RCC 7860 (cell line): ENCODE measurements around the gene ZNRF3.
"Not testable (repeated sequence)": the region's sequence is repeated elsewhere in the genome, so short reads cannot be mapped to it uniquely, and the experiment has no call there.

Source experiments
- DNase-seq: peaks from one replicate; pipeline ENCODE4 v3.0.0-alpha.2; 2015; ENCODE audit warnings: low spot score
- FAIRE-seq: peaks from 2 replicates; lab custom pipeline; 2012; peaks lifted over from hg19 to GRCh38; lab: Jason Lieb, UNC

The ZNRF3 gene

DNA sequence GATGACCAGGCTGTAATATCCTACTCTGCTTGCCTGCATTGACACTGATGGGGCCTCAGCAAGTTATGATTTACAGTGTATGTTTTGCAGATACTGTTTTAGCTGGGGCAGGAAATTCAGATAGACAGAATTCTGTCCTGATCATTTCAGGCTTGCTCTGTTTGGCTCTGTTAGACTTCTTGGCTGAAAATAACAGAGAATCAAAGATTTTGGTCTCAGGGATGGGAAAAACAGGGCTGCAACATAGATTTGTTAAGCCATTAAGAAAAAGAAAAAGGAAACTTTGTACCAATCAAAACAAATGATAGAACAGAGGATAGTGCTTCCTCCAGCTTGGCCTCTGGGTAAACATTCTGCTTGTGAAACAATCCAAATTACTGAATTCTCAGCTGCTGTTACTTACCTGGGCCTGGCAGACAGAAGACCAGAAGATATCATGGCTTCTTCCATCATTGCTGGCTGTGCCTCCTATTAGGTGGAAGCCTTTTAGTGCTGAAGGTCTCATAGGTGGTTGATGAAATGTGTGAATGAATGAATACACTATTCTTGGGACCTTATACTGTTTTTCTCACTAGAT, 22.0 kb downstream of the ZNRF3 start:
- FAIRE-seq (no peak), DNase-seq (no peak)

- FAIRE-seq = no peak
- no peak for DNase-seq
Observed at GRCh38 chr22:28906312-28906711, 22.9 kb downstream of the ZNRF3 start.

DNA sequence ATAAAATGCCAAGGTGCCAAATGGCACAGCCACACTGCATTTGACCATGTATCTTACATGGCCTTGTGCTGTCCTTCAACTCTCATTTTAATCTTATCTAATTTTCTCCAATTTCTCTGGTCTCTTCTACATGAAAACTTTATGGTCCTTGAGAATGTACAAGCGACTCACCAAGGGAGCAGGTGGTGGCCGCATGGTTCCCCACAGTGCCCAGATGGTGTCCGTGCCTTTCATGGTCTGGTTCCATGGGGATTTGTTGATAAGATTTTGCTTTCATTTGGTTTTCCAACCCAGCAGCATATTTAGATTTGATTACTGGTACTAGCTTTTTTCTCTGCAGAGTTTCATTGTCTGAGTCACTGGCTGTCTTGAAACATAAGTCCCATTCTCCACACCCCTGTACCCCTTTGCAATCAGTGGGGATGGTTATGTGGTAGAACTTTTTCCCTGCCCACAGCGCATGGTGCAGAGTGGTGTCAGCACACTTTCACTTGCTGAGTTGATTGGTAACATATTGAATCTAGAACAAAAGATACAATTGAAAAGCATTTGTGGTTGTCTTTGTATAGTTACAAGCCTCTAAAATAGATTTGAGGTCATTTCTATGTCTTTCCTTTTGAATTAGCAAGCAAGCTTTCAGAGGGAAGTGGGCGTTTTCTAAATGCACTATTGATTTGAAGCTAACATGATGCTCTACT, 24.1 kb downstream of the ZNRF3 start:
- FAIRE-seq (no peak), DNase-seq (no peak)

DNA sequence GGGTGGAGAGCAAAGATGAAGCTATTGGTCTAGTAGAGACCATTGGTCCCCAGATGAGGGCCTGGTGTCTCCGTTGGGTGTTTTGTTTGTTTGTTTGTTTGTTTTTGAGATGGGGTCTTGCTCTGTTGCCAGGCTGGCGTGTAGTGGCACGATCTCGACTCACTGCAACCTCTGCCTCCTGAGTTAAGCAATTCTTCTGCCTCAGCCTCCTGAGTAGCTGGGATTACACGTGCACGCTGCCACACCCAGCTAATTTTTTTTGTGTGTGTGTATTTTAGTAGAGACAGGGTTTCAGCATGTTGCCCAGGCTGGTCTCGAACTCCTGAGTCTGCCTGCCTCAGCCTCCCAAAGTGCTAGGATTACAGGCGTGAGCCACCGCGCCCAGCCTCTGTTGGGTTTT, 25.4 kb downstream of the ZNRF3 start:
- DNase-seq, FAIRE-seq: not testable (repeated sequence)

DNA sequence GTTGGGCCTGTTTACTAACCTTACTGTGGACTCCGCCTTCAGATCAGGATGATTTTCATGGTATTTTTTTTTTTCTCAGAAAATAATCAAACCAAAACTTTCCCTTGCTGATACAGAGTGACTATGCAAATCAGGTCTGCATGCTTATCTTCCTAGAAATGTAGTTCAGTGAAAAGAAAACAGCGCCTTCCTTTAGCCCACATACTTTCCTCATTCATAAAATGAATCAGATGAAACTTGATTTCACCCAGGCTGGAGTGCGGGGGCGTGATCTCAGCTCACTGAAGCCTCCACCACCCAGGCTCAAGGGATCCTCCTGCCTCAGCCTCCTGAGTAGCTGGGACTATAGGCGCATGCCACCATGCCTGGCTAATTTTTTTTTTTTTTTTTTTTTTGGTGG, 26.0 kb downstream of the ZNRF3 start:
- DNase-seq = no peak
- no peak for FAIRE-seq

DNA sequence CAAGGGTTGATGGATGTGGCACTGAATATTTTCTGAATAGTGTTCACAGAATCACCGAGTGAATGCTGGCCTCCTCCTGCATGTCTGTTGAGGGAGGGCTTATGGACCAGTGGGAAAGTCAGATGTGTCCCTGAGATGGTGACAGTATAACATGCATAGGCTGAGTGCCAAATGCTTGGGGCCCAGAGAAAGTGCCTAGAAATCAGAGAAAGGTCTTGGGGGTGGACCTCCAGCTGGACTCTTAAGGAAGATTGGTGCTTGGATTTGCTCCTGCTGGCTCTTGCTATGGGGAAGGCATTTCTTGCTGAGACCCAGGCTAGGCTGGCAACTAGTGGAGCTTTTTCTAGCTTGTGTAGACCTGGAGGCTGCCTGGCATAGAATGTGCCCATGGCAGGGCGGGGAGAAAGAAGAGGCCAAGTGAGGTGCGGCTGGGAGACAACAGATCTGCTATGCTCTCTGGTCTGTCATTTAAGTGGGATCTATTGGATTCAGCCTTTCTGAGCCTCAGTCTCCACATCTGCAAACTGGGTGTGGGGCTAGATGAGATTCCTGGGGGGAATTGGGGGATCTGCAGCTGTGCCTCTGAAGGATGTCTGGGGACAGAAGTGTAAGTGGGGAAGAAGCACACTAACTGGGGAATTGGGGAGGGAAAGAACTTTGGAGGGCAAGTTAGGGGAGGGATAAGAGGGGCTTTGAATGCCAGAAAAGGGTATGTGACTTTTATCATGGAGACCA, 27.4 kb downstream of the ZNRF3 start:
- FAIRE-seq (no peak), DNase-seq (no peak)

GRCh38 chr22:28911304-28911690, 27.9 kb downstream of the ZNRF3 start:
- FAIRE-seq = no peak

GRCh38 chr22:28911777-28912669, 28.7 kb downstream of the ZNRF3 start:
- DNase-seq (no peak), FAIRE-seq (no peak)

More at GRCh38 chr22:28911304-28911690, 27.9 kb downstream of the ZNRF3 start:
- DNase-seq = no peak

- no peak for FAIRE-seq
- no peak for DNase-seq
Observed at GRCh38 chr22:28914201-28914600, 30.8 kb downstream of the ZNRF3 start.

DNA sequence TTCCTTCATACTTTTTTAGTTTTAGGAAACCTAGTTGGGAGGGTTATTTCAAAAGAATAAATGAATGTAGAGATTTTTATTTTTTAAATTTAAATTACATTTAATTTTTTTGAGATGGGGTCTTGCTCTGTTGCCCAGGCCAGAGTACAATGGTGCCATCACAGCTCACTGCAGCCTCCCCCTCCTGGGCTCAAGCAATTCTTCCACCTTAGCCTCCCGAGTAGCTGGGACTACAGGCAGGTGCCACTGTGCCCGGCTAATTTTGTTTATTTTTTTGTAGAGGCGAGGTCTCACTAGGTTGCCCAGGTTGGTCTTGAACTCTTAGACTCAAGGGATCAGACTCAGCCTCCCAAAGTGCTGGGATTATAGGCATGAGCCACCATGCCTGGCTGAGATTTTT, 32.6 kb downstream of the ZNRF3 start:
- no peak for FAIRE-seq
- no peak for DNase-seq

- FAIRE-seq = no peak
- no peak for DNase-seq
Observed at GRCh38 chr22:28917747-28918549, 34.6 kb downstream of the ZNRF3 start.

GRCh38 chr22:28918550-28919271, 35.3 kb downstream of the ZNRF3 start:
- no peak for DNase-seq
- FAIRE-seq = no peak

DNA sequence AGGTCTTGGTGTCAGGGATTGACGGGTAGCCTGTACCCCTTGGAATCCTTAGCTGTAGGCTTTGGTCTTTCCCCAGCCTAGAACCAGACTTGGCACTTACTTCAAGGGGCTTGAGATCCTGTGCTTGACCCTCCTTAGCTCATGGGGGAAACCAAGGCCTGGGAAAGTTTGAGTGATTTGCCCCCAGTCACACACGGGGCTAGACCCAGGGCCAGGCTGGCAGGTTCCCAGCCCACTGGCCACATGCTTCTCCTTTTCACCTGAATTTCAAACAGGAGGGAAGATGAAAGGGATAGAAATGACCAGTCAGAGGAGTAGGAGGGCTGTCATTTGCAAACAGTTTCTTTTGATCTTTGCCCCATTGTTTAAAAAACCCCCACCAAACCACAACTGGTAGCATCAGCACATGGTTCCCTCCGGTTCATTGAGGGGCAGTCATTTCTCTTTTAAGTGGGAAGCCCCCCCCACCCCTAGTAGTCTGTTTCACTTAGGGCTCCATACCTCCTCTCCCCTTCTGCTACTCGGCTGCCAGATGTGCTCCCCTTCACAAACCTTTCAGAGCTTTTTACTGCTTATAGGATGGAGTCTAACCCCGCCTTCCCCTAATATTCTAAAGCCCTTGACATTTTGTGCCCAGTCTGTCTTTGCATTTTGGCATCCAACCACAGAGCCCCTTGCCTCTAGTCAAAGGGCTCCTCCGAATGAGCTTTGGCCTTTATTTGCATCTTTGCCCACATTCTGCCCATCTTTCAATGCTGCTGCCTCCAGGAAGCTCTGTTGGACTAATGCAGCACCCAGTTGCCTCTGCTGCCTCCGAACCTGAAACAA, 37.6 kb downstream of the ZNRF3 start:
- FAIRE-seq = no peak
- no peak for DNase-seq

- FAIRE-seq = no peak
- no peak for DNase-seq
Observed at GRCh38 chr22:28921585-28921879, 38.2 kb downstream of the ZNRF3 start.

DNA sequence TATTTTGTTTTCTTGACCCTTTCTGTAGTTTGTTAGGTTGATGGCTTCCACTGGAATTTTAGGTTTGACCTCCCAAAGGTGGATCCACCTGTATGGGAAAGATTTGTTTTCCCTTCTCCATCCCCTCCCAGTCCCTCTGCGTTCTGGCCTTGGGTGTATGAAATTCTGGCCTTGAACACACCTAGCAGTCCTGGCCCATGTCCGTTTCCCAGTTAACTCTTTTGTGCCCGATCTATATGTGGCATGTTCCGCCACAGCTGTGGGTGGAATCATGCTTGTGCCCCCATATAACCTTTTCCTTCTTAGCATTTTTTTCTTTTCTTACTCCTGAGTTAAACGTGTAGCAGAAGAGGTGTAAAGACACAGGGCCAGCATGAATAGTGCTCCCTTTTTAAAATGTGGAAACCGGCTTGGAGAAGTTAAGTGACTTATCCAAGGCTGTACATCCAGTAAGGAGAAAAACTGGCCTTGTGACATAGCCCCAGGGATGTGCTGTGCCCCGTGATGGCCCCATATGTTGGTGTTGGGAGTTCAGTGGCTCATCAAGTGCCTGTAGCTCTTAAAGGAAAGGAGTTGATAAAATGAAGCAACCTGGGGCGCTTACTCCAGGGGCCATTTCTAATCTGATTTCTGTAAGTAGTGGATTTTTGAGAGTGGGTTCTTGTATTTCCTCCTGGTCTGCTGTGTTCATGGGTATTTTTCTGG, 39.3 kb downstream of the ZNRF3 start:
- no peak for DNase-seq
- FAIRE-seq = no peak

DNA sequence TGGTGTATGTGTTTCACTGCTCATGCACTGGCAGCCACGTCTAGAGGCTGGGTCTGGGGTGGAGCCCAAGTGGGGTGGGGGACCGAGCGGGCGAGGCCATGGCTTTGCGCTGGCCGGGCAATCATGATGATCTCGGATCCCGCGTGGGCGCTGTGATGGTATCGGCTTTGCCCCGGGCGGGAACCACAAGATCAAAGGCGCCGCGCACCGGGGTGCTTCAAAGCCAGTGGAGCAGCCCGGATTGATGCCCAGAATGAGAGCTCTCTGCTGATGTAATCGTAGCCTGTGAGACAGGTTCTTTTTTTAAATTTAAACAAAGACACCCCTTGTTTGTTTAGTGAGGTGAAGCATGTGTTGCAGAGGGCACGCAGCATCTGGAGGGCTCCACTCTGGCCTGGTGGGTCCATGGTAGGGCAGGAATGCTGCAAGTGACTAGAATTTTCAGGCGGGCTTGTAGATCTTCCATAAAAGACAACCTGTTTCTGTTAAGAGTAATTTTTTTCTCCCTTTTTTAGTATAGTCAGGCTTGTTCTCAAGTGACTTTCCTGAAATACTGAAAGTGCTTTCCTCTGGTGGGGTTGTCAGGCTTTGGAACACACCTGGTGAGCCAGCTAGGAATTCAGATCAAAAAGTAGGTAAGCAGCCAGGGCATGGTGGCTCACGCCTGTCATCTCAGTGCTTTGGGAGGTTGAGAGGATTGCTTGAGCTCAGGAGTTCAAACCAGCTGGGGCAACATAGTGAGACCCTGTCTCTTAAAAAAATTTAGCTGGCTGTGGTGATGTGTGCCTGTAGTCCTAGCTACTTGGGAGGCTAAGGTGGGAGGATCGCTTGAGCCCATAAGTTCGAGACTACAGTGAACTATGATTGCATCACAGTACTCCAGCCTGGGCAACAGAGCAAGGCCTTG, 40.7 kb downstream of the ZNRF3 start:
- DNase-seq = no peak
- FAIRE-seq = no peak

DNA sequence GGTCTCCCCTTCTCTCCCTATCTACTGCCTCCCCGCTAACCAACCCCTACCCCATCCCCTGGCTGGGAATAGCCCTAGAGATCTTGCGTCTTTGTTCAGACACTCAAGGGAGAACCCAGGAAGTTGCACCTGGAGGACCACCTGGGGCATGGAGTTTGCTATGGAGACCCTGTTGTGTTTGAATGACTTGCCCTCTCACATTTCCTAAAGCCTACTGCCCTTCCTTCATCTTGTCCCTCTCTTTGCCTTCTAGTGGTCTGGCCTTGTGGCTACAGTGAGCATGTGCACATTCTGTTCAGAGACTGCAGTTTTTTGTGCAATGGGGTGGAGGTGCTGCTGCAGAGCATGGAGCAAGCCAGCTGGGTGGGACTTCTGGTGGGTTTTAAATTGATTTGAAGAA, 42.5 kb downstream of the ZNRF3 start:
- no peak for DNase-seq
- no peak for FAIRE-seq
